OCI-LY7 (cell line): ENCODE data around the gene KRTDAP. TPM values are rescaled to one million over a fixed set of nuclear protein-coding genes. Genes with fewer than 3 reads are reported as not detected.

Experiments used
- BruUV-seq: library from RNA; stranded (reverse); fragments of 400-500 nt; replicated peaks from 2 replicates; lab custom pipeline; 2021; lab: Mats Ljungman, UMichigan
- CTCF ChIA-PET: fragments of 300-600 bp; sonication (Branson Sonifier 250); formaldehyde crosslinking; loops from one replicate; lab custom pipeline; 2022; ENCODE audit warnings: antibody characterized with exemption; ENCODE audit not compliant: unreplicated experiment; lab: Charles Lee
- POLR2A ChIA-PET: fragments of 300-600 bp; sonication (Branson Sonifier 250); formaldehyde crosslinking; loops from one replicate; lab custom pipeline; 2022; ENCODE audit warnings: antibody characterized with exemption; lab: Charles Lee
- DNase-seq: peaks from one replicate; pipeline ENCODE4 v3.0.0-alpha.2; 2015; ENCODE audit warnings: low spot score
- H2AFZ ChIP-seq: fragments of 200-600 bp; sonication (generic), shearing (Covaris generic); 2 replicates; pipeline ENCODE4 v1.6.1; 2014; ENCODE audit warnings: mild to moderate bottlenecking, antibody characterized with exemption, low read length, moderate library complexity
- H3K27ac ChIP-seq: fragments of 200-600 bp; sonication (generic); 2 replicates; pipeline ENCODE4 v1.5.1; 2014; ENCODE audit warnings: mixed run types, low read depth, mild to moderate bottlenecking, moderate library complexity, low read length, inconsistent platforms; ENCODE audit not compliant: poor library complexity, severe bottlenecking
- H3K36me3 ChIP-seq: fragments of 200-600 bp; sonication (generic); 2 replicates; pipeline ENCODE4 v1.6.1; 2014; ENCODE audit warnings: mild to moderate bottlenecking, antibody characterized with exemption, low read length, moderate library complexity, mixed read lengths; ENCODE audit not compliant: insufficient read depth
- H3K4me1 ChIP-seq: fragments of 200-600 bp; sonication (generic); 2 replicates; pipeline ENCODE4 v1.5.1; 2014; ENCODE audit warnings: mild to moderate bottlenecking, low read length; ENCODE audit not compliant: insufficient read depth, poor library complexity, severe bottlenecking
- H3K4me2 ChIP-seq: fragments of 200-600 bp; sonication (generic); 2 replicates; pipeline ENCODE4 v1.6.1; 2014; ENCODE audit warnings: mild to moderate bottlenecking, low read length
- H3K4me3 ChIP-seq: fragments of 200-600 bp; sonication (generic); 2 replicates; pipeline ENCODE4 v1.5.1; 2014; ENCODE audit warnings: mild to moderate bottlenecking, low read depth, low read length; ENCODE audit not compliant: poor library complexity, severe bottlenecking
- H3K79me2 ChIP-seq: fragments of 200-600 bp; sonication (generic); 2 replicates; pipeline ENCODE4 v1.6.1; 2016; ENCODE audit warnings: low read depth, mild to moderate bottlenecking, low read length, moderate library complexity, mixed read lengths; ENCODE audit not compliant: insufficient read depth
- H3K9me2 ChIP-seq: fragments of 200-600 bp; sonication (generic); 2 replicates; pipeline ENCODE4 v1.6.1; 2016; ENCODE audit warnings: mild to moderate bottlenecking, low read length, mixed read lengths; ENCODE audit not compliant: insufficient read depth
- H3K9me3 ChIP-seq: fragments of 200-600 bp; sonication (generic); 2 replicates; pipeline ENCODE4 v1.6.1; 2014; ENCODE audit warnings: mild to moderate bottlenecking, mixed run types, low read length, mixed read lengths
- H4K20me1 ChIP-seq: fragments of 200-600 bp; sonication (generic); 2 replicates; pipeline ENCODE4 v1.6.1; 2014; ENCODE audit warnings: mild to moderate bottlenecking, antibody characterized with exemption, low read length, moderate library complexity, mixed read lengths; ENCODE audit not compliant: insufficient read depth
- CTCF ChIP-seq: fragments of 200-600 bp; sonication (generic); conservative IDR thresholded peaks from 2 replicates; pipeline ENCODE4 v1.5.1; 2014; ENCODE audit warnings: mild to moderate bottlenecking, antibody characterized with exemption, low read length, moderate library complexity, mixed read lengths
- EZH2phosphoT487 ChIP-seq: fragments of 200-600 bp; sonication (generic); IDR thresholded peaks from 2 replicates; pipeline ENCODE4 v1.6.1; 2018; ENCODE audit warnings: low read depth, borderline replicate concordance, mild to moderate bottlenecking, mixed run types, antibody characterized with exemption, low read length, moderate library complexity, mixed read lengths
- intact Hi-C: fragments of 100-400 bp; cut with micrococcal nuclease; formaldehyde crosslinking; loops from one replicate; pipeline ENCODE4 v1.10.0; 2022; ENCODE audit not compliant: unreplicated experiment
- total RNA-seq, 2 experiments: library from RNA; depleted of rRNA in 1 of 2; stranded (reverse); fragments of >200 nt in 1 of 2; shearing (Covaris generic) in 1 of 2; gene quantifications; 2 replicates each; pipeline ENCODE4 v1.2.3, GENCODE V29; 2014 to 2022

The KRTDAP gene
- total RNA-seq, 2 experiments from 2014 or later: not detected

GRCh38 chr19:35534803-35535480, 44.7 kb upstream of the KRTDAP start:
- CTCF ChIA-PET: no interaction called here

GRCh38 chr19:35533822-35534392, 43.6 kb upstream of the KRTDAP start:
- no peaks in the 10 kb centered on the region for H3K79me2 ChIP-seq
- BruUV-seq: no TSS peak
- no peak overlapping the region for H3K4me2 ChIP-seq
- no peaks in the 10 kb centered on the region for H3K9me3 ChIP-seq
- POLR2A ChIA-PET: no interaction called here
- no peaks in the 10 kb centered on the region; the same call in 1 of the 2 replicates for H4K20me1 ChIP-seq
- intact Hi-C loops: no loop called here
- TF ChIP-seq CTCF (no peak), EZH2phosphoT487 (no peak)
- no peak for DNase-seq
- no peaks in the 10 kb centered on the region for H3K4me1 ChIP-seq
- no peaks in the 10 kb centered on the region for H3K36me3 ChIP-seq
- no peak overlapping the region for H3K27ac ChIP-seq
- H3K9me2 ChIP-seq: no peaks in the 10 kb centered on the region
- no peak overlapping the region for H3K4me3 ChIP-seq
- H2AFZ ChIP-seq: no peak overlapping the region
- CTCF ChIA-PET: no interaction called here

More at GRCh38 chr19:35534803-35535480, 44.7 kb upstream of the KRTDAP start:
- no peaks in the 10 kb centered on the region for H3K9me3 ChIP-seq
- intact Hi-C loops: no loop called here
- DNase-seq: no peak
- no TSS peak for BruUV-seq
- no peaks in the 10 kb centered on the region for H3K79me2 ChIP-seq
- H3K4me3 ChIP-seq: no peak overlapping the region
- H2AFZ ChIP-seq: no peak overlapping the region
- no peaks in the 10 kb centered on the region; the same call in 1 of the 2 replicates for H4K20me1 ChIP-seq
- H3K9me2 ChIP-seq: no peaks in the 10 kb centered on the region
- H3K4me2 ChIP-seq: no peak overlapping the region
- POLR2A ChIA-PET: no interaction called here
- peaks cover 2% of the 10 kb centered on the region for H3K4me1 ChIP-seq
- no peaks in the 10 kb centered on the region for H3K36me3 ChIP-seq
- TF ChIP-seq CTCF (no peak), EZH2phosphoT487 (no peak)
- no peak overlapping the region for H3K27ac ChIP-seq

DNA sequence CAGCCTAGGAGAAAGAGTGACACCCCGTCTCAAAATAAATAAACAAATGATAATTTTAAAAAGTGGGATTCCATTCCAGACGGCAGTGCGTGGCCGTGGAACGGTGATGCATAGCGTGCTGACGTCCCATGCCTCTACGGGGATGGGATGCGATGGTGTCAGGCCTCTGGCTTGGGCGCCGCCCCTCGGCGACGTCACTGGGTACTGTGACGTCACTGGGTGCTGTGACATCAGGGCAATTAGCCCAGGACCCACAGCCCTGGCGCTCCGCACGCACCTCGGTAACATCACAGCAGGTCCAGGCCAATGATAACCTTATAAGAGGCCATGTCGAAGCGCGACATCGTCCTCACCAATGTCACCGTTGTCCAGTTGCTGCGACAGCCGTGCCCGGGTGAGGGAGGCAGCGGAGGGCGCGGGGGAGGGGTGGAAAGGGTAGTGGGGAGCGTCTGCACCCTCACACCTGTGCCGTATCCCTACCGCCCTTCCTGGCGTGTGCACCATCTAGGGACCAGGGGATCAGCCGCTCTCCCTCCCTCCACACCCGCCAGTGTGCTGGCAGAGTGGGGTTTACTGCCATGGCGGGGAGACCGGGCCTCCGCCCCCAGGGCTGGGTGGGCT, 43.0 kb upstream of the KRTDAP start, which contains the start of gene GAPDHS:
TSS of gene GAPDHS (plus strand) at position 256 of the 621 bp plus-strand sequence. CDS start at position 328, 72 bp downstream.
- Histone ChIP-seq H3K9me3 (no peaks in the 10 kb centered on the region), H3K4me1 (no peaks in the 10 kb centered on the region), H3K36me3 (no peaks in the 10 kb centered on the region), H4K20me1 (no peaks in the 10 kb centered on the region; the same call in 1 of the 2 replicates), H3K79me2 (no peaks in the 10 kb centered on the region), H3K4me3 (no peak within 1 kb of the TSS), H3K27ac (no peak within 1 kb of the TSS), H3K4me2 (no peak within 1 kb of the TSS), H3K9me2 (no peaks in the 10 kb centered on the region), H2AFZ (no peak within 1 kb of the TSS)
- ChIA-PET POLR2A (no interaction called here), CTCF (no interaction called here)
- intact Hi-C loops: no loop called here
- TF ChIP-seq CTCF (no peak), EZH2phosphoT487 (no peak)
- BruUV-seq: no TSS peak
- DNase-seq: no peak
